Gastrocnemius medialis (tissue), 4 donors: ENCODE data around the gene RPL19. TPM values are rescaled to one million over a fixed set of nuclear protein-coding genes. Genes with fewer than 3 reads are reported as not detected.

Experiments
- ATAC-seq, 2 donors: fragments of 150-250 bp; one replicate each; pipeline ENCODE4 v1.9.1; 2016
- DNase-seq, 2 donors: peaks; one replicate each; pipeline ENCODE4 v3.0.0-alpha.2; 2019
- H3K27ac ChIP-seq, 4 donors: fragments of 200-600 bp; sonication (generic); 1 replicate in 1 of 4; 2 replicates in 3 of 4; pipeline ENCODE4 v1.5.1; 2016 to 2018; ENCODE audit warnings: mild to moderate bottlenecking in 2 of 4, moderate library complexity in 1 of 4
- H3K27me3 ChIP-seq, 3 donors: fragments of 200-600 bp; sonication (generic) in 2 of 3; 1 replicate in 1 of 3; 2 replicates in 2 of 3; pipeline versions ENCODE4 v1.5.1 to v1.6.0; 2016 to 2019; ENCODE audit warnings: mild to moderate bottlenecking in 1 of 3, moderate library complexity in 1 of 3
- H3K36me3 ChIP-seq, 2 donors: fragments of 200-600 bp; sonication (generic) in 1 of 2; one replicate each; pipeline ENCODE4 v1.5.1; 2017 to 2018
- H3K4me1 ChIP-seq, 2 donors: fragments of 200-600 bp; sonication (generic) in 1 of 2; one replicate each; pipeline ENCODE4 v1.5.1; 2016 to 2017; ENCODE audit warnings: mild to moderate bottlenecking in 2 of 2
- H3K4me3 ChIP-seq, 4 donors: fragments of 200-600 bp; sonication (generic) in 3 of 4; 1 replicate in 1 of 4; 2 replicates in 3 of 4; pipeline ENCODE4 v1.5.1; 2016 to 2019; ENCODE audit warnings: mild to moderate bottlenecking in 2 of 4
- H3K9me3 ChIP-seq, 3 donors: fragments of 200-600 bp; sonication (generic) in 2 of 3; 1 replicate in 1 of 3; 2 replicates in 2 of 3; pipeline ENCODE4 v1.5.1; 2016 to 2019
- CTCF ChIP-seq, 5 experiments: fragments of 450-650 bp in 3 of 5; fragments of 200-600 bp in 2 of 5; sonication (generic) in 2 of 5; IDR thresholded peaks in 4 of 5; conservative IDR thresholded peaks in 1 of 5; 1 replicate in 4 of 5; 2 replicates in 1 of 5; pipeline ENCODE4 v1.5.1; 2016 to 2019; ENCODE audit warnings: antibody characterized with exemption in 5 of 5, mild to moderate bottlenecking in 3 of 5, moderate library complexity in 3 of 5
- POLR2A ChIP-seq, 2 donors: fragments of 450-650 bp; IDR thresholded peaks; one replicate each; pipeline ENCODE4 v1.6.1; 2017; ENCODE audit warnings: antibody characterized with exemption in 2 of 2, mild to moderate bottlenecking in 2 of 2, moderate library complexity in 2 of 2
- in situ Hi-C, 4 donors: fragments of 200-750 bp; cut with MboI; loops; one replicate each; pipeline versions ENCODE4 v1.15.0 to v1.8.0; 2017; ENCODE audit warnings: low sequenced_read_pairs in 4 of 4
- intact Hi-C: fragments of 100-400 bp; cut with DNase I; formaldehyde crosslinking; loops from one replicate; pipeline ENCODE4 v1.15.1; 2023; ENCODE audit warnings: low total_unique reads
- total RNA-seq, 4 donors: library from RNA; depleted of rRNA; stranded (reverse); fragments of >200 nt; gene quantifications; one replicate each; pipeline versions ENCODE4 v1.1.0 to v1.2.3, GENCODE V29; 2016

RPL19 gene
- total RNA-seq, 4 donors from 2014 or later, result 1,960 to 2,584 (median 2,358) TPM

DNA sequence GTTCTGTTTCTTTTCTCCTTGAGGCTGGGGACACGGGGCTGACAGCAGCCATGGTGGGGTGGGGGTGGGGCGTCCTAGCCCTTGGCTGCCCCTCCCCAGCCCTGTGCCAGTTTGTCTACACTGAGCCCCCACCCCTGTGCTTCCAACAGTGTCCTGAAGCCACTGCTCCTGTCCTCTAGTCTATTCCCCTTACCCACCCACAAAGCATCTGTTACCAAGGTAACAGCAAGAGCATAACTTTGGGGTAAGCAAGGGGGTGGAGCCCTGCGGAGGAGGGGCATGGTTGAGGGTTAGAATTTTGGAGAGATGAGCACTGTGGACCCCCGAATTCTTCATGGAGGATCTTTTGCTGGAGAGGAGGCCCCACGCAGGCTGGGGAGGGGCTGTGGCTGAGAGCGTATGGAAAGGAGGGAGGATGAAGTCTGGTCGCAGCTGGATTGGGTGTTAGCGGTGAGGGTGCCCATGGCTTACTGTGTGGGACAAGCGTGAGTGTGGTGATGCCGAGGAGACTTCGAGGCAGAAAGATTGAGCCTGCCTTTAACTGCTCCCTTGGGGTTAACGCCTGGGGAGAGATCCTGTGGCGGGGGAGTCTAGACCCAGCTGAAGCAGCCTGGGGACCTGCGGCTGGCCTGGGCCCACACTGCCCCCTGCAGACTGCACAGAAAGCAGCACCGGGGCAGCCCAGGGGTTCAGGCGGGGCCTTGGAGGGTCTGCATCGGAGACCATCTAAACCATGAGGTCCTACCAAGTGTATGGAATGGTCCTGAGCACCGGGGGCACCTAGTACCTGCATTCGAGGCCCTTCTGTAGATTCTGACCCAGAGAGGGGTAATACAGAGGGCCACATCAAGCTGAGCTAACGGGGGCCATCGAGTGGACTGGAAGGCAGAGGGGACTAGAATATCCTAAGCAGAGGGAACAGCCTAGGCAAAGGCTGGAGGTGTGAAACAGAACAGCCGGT, 31.8 kb downstream of the RPL19 start:
- ATAC-seq (peak; percentile 57 to 64), DNase-seq (peak in 1 of 2 donors; percentile 55)
- H3K9me3 ChIP-seq, result no peaks in the 10 kb centered on the region
- peaks cover 16 to 19% of the 10 kb centered on the region in 2 donors for H3K4me1 ChIP-seq
- intact Hi-C loops (loop anchor here (1.0 kb wide), 1 partner anchor 25 kb away; no protein-coding TSS in a partner anchor), in situ Hi-C loops (loop anchor here in 1 of 4 donors (10.0 kb wide), 1 partner anchor 67 kb away; the partner anchor contains the start of gene ARL5C)
- H3K36me3 ChIP-seq, result no peaks in the 10 kb centered on the region
- peak overlapping the region in 2 of 4 donors; percentile 7 to 22 for H3K4me3 ChIP-seq
- H3K27ac ChIP-seq, result no peak overlapping the region
- H3K27me3 ChIP-seq, result peaks cover 0 to 2% (median 0%) of the 10 kb centered on the region in 3 donors
- TF ChIP-seq CTCF (IDR thresholded peaks at IDR 0.05 in 4 of 5, conservative IDR thresholded peaks at IDR 0.05 in 1 of 5), result peak; percentile 76 to 93 (median 91)
- no peak for TF ChIP-seq POLR2A (IDR thresholded peaks at IDR 0.05)

GRCh38 chr17:39235555-39236449, 35.7 kb downstream of the RPL19 start:
- Histone ChIP-seq H3K4me3 (no peak overlapping the region), H3K27me3 (peaks cover 0 to 2% (median 0%) of the 10 kb centered on the region in 3 donors), H3K27ac (no peak overlapping the region), H3K4me1 (peaks cover 7 to 14% of the 10 kb centered on the region in 2 donors), H3K9me3 (no peaks in the 10 kb centered on the region), H3K36me3 (no peaks in the 10 kb centered on the region)
- peak; percentile 41 to 70 (median 49) for TF ChIP-seq CTCF (IDR thresholded peaks at IDR 0.05 in 4 of 5, conservative IDR thresholded peaks at IDR 0.05 in 1 of 5)
- no peak for TF ChIP-seq POLR2A (IDR thresholded peaks at IDR 0.05)
- no peak for DNase-seq
- intact Hi-C loops, result no loop called here
- ATAC-seq, result peak; percentile 41 to 72
- in situ Hi-C loops, result loop anchor here in 1 of 4 donors (10.0 kb wide), 1 partner anchor 71 kb away; the partner anchor contains the start of gene ARL5C

DNA sequence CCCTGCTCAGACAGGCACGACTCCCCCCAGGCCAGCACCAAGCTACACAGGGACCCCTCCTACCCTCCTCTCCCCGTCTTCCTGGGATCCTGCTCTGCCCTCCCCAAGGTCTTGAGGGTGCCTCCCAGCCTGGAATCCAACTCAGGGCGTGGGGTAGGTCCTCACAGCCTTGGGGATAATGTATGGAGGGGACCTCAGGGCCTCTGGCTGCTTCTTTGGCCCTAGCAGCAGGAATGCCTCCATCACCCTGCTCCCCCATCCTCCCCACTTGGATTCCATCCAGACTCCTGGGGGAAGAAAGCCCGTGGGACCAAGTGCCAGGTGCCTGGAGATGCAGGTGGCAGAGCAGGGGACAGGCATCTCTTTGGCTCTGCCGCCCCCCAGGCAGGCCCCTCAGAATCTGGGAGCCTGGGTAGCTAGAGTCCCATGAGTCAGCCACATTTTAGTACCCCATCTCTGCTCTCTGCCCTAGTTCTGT, 36.4 kb downstream of the RPL19 start:
- in situ Hi-C loops (loop anchor here in 1 of 4 donors (10.0 kb wide), 1 partner anchor 72 kb away; the partner anchor contains the start of gene ARL5C), intact Hi-C loops (no loop called here)
- TF ChIP-seq CTCF (IDR thresholded peaks at IDR 0.05 in 4 of 5, conservative IDR thresholded peaks at IDR 0.05 in 1 of 5), result no peak
- no peak for TF ChIP-seq POLR2A (IDR thresholded peaks at IDR 0.05)
- Histone ChIP-seq H3K27me3 (peaks cover 0 to 2% (median 0%) of the 10 kb centered on the region in 3 donors), H3K36me3 (no peaks in the 10 kb centered on the region), H3K27ac (no peak overlapping the region), H3K4me3 (no peak overlapping the region), H3K9me3 (no peaks in the 10 kb centered on the region), H3K4me1 (peaks cover 5 to 12% of the 10 kb centered on the region in 2 donors)
- DNase-seq, result no peak
- ATAC-seq, result no peak

- TF ChIP-seq CTCF (IDR thresholded peaks at IDR 0.05 in 4 of 5, conservative IDR thresholded peaks at IDR 0.05 in 1 of 5), result no peak
- no peak for TF ChIP-seq POLR2A (IDR thresholded peaks at IDR 0.05)
- H3K4me3 ChIP-seq, result no peak overlapping the region
- in situ Hi-C loops (loop anchor here in 1 of 4 donors (10.0 kb wide), 1 partner anchor 72 kb away; the partner anchor contains the start of gene ARL5C), intact Hi-C loops (no loop called here)
- peaks cover 0 to 7% of the 10 kb centered on the region in 2 donors for H3K4me1 ChIP-seq
- H3K27ac ChIP-seq, result no peak overlapping the region
- no peak for DNase-seq
- H3K27me3 ChIP-seq, result no peaks in the 10 kb centered on the region
- ATAC-seq, result no peak
- no peaks in the 10 kb centered on the region for H3K9me3 ChIP-seq
- H3K36me3 ChIP-seq, result no peaks in the 10 kb centered on the region
Measured at GRCh38 chr17:39236981-39237441, 36.9 kb downstream of the RPL19 start.
